HG02642 (cell line): Measurements from ENCODE around the gene GAS2L1.

ENCODE experiments used
- ATAC-seq: cut with Tn5 transposase; IDR thresholded peaks from one replicate; pipeline ENCODE4 v1.9.1; 2021; ENCODE audit warnings: mild to moderate bottlenecking; ENCODE audit not compliant: unreplicated experiment, poor library complexity

GAS2L1 gene

GRCh38 chr22:29308148-29308790, 1.8 kb downstream of the GAS2L1 start:
- no peak for ATAC-seq

DNA sequence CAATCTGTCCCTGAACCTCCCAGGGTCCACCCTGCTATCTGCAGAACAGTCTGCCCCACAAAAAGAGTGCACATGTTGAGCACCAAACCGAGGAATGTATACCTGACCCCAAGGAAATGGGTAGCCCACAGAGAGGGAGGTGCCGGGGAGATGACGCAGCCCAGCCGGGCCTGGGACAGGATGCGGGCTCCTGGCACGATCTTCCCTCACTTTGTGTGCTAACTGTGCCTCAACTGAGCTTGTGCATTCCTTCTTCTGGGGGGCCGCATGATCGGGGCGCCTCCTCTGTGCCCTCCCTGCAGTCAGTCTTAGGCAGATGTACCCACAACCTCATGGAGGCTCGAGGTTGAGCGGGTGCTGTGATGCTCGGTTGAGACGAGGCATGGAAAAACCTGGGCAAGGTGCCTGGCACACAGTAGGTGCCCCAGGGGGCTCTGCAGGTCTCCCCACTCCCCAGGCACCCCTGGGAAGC, 2.4 kb downstream of the GAS2L1 start:
- ATAC-seq, result no peak

GRCh38 chr22:29309332-29310064, 3.0 kb downstream of the GAS2L1 start:
- ATAC-seq, result no peak

DNA sequence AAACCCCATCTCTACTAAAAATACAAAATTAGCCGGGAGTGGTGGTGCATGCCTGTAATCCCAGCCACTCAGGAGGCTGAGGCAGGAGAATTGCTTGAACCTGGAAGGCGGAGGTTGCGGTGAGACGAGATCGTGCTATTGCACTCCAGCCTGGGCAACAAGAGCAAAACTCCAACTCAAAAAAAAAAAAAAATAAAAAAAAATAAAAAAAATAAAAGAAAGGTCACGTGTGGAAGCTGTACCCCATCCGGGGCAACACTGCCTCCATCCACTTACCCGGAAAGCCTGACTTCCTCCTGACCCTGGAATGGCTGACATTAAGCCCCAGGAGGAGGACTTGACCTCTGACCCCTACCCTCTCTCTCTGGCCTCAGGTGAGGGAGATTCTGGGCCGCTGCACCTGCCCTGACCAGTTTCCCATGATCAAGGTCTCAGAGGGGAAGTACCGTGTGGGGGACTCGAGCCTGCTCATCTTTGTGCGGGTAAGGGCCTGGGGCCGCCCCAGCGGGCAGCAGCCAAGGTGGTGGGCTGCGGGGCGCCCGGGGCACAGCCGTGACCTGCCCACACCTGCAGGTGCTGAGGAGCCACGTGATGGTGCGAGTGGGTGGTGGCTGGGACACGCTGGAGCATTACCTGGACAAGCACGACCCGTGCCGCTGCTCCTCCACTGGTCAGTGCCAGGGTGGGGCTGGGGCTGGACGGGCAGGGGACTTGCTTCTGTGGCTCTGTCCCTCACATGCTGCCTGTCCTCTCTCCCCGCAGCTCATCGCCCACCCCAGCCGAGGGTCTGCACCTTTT, 3.8 kb downstream of the GAS2L1 start:
- ATAC-seq, result no peak

DNA sequence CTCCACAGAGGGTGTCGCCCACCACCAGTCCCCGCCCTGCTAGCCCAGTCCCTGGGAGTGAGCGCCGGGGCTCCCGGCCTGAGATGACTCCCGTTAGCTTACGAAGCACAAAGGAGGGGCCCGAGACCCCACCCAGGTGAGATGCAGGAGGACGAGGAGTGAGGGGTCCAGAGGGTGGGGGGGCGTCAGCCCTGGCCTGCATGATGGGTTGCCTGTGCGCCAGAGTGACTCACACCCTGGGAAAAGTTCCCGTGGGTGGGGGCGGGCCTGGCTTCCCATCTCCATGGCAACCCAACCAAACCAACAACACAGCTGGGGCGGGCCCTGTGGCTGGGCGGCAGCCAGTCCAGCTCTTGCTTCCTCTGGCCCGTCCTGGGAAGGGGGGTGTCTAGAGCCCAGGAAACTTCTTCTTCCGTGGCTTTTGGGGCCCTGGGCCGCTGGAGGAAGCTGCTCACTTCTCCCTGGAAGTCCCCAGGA, 4.5 kb downstream of the GAS2L1 start:
- ATAC-seq, result no peak

GRCh38 chr22:29311464-29312217, 5.2 kb downstream of the GAS2L1 start:
- no peak for ATAC-seq

GRCh38 chr22:29312218-29313125, 6.0 kb downstream of the GAS2L1 start:
- no peak for ATAC-seq

DNA sequence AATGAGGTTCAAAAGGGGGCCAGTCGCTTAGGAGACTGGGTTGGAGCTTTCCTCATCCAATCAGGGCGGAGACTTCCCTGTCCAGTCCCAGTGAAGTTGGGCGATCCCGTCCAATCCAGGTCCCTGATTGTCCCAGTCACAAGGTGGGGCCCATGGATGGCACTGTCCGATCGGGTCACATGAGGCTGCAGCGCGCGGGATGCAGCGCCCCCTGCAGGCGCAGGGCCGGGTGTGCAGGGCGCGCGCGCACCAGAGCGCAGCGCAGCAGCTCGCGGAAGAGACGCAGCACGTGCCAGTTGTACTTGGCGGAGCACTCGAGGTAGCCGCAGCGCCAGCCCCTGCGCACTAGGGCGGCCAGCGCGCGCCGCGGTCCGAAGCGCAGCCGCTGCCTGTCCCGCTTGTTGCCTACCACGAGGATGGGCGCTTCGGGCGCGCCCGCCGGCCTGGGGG, 6.7 kb downstream of the GAS2L1 start:
- ATAC-seq, result no peak

GRCh38 chr22:29313576-29314466, 7.4 kb downstream of the GAS2L1 start:
- no peak for ATAC-seq

DNA sequence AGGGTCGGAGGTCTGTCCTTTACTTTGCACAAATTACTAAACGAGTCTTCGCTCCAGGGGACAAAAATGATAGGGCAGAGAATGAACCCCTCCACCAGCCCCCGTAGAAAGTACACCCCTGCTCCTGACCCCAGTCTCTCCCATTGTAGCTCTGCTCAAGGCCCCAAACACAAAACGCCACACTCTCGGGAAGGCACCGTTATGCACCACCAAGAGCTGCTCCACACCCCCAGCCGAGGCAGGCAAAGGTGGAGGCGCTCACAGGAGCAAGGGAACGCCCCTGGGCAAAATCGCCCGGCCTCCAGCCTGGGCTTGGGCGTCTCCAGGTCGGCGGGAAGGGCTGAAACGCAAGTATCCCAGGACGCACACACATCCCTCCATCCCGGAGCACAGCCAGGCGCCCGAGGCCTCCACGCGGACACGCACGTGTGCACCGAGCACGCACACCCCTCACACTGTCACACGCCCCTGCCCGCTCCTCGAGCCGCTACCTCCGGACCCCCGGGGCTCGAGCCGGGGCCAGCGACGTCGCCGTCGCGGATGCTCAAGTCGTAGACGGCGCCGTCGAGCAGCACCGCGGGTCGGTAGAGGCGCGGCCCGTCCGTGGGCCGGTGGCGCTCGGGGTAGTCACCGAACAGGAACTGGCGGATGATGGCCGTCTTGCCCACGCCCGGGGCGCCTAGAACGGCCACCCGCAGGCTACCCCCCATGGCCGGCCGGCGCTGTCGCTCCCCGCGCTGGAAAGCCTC, 8.3 kb downstream of the GAS2L1 start:
- no peak for ATAC-seq

DNA sequence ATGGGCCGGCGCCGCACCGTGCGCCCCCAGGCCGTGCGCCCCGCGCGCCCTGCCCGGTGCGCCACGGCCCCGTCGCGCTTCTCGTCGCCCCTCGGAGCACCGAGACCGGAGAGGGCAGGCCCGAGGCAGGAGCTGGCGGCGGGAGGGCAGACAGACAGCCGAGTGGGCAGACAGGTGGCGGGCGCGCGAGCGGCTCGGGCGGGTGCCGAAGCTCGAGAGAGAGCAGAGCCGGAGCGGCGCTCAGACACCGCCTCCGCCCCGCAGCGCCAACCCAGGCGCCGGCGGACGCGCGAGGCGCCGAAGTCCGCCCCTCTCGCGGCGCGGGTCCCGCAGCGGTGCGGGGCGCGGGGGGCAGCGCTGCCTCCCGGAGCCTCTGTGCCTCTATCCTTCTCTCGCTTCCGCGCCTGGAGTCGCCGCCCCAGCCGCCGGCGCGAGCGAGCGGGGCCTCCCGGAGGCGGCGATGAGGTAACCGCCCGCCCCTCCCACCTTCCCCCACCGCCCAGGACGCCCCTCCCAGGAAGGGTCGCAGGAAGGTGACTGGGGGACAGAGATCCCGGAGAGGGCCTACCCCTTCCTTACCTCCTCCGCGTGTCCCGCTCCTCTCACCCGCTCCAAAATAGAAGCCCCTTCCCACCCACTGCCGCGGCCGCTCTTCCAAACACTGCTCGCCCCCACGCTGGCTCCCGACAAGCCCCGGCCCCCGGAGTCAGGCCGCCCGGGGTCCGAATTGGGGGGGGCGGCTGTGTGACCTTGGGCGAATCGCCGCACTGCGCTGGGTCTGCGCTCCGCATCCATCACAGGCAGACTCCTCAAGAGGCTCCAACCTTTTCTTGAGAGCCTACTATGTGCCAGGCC, 9.1 kb downstream of the GAS2L1 start, which contains the start of gene RASL10A:
TSS of gene RASL10A (minus strand) at position 412 of the 855 bp plus-strand sequence. CDS start 451 bp downstream, outside the sequence.
- no peak for ATAC-seq

GRCh38 chr22:29316141-29316828, 9.8 kb downstream of the GAS2L1 start:
- ATAC-seq, result no peak

GRCh38 chr22:29317827-29318454, 11.5 kb downstream of the GAS2L1 start:
- ATAC-seq, result no peak

GRCh38 chr22:29319072-29319471, 12.6 kb downstream of the GAS2L1 start:
- no peak for ATAC-seq

DNA sequence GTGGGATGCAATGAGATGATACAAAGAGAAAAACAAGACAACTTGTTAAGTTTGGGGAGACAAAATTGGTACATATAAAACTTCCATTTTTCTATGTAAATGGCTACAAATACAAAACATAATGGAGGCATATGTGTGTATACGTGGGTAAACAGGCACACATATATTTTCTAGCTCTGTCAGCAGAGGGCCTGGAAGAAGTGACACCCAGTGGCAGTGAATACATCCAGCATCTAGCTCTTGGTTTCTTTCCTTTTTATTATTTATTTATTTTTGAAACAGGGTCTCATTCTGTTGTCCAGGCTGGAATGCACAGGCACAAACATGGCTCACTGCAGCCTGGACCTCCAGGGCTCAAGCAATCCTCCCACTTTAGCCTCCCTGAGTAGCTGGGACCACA, 14.1 kb downstream of the GAS2L1 start:
- ATAC-seq, result no peak
